IPS DF 4.7 (cell line): ENCODE data around the gene SSH3.
"Not testable (repeated sequence)": the region's sequence is repeated elsewhere in the genome, so short reads cannot be mapped to it uniquely, and the experiment has no call there.

ENCODE experiments used
- DNase-seq: peaks from one replicate; pipeline ENCODE4 v3.0.0-alpha.2; 2013; ENCODE audit warnings: low spot score; ENCODE audit errors: extremely low read depth

The SSH3 gene

GRCh38 chr11:67303132-67303834 is at the start of gene SSH3:
Gene SSH3 (plus strand): TSS chr11:67303530. CDS start chr11:67303626, 96 bp downstream.
- DNase-seq = no peak

DNA sequence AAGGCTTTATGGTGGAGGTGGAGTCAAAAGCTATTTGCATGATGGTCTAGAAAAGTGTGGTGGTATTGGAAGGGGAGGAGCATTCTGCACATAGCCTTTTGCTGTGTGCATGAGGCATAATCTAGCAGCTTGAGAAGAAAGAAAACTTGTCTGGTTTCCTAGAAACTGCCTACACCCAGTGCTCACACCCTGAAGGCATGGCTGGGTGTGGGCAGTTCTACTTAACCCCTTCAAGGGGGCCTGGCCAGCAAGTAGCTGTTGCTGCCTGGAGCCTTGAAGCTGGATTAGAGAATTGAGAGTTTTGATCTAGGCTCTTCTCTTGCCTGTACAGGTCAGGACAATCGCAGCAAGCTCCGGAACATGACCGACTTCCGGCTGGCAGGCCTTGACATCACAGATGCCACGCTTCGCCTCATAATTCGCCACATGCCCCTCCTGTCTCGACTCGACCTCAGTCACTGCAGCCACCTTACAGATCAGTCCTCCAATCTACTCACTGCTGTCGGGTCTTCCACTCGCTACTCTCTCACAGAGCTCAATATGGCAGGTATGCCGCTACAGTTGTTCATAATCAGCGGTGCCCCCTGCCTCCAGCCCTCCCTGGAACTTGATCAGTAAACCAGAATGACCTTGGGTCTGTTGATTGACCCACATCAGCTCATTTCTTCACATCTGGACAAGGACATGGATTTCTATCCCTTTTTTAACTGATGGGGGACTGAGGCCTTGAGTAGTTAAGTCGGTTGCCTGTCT is 49.3 kb upstream of the SSH3 start:
- DNase-seq = no peak

- DNase-seq = no peak
Observed at GRCh38 chr11:67254798-67255197, 48.5 kb upstream of the SSH3 start.

DNA sequence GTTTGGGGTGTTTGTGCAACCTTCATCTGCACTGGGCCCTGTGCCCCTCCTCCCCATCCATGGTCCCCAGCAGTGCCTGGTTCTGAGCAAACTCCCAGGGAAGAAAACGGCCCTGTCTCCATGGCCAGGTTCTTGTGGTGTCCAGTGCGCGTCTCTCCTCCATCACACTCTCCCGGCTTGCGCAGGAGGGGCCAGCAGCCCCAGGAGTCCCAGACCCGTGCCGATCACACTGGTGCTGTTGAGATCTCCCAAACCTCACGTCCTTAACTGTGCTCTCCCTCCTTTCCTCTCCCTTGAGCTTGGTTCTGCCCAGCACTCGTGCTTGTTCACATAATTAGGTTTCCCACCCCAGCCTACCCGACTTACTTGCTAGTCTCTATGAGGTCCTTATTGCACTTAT is 48.0 kb upstream of the SSH3 start:
- DNase-seq = no peak

GRCh38 chr11:67255864-67256263 is 47.5 kb upstream of the SSH3 start:
- DNase-seq = no peak

- DNase-seq = no peak
Observed at GRCh38 chr11:67256477-67257135, 46.7 kb upstream of the SSH3 start.

- no peak for DNase-seq
Observed at GRCh38 chr11:67260406-67260805, 42.9 kb upstream of the SSH3 start.

GRCh38 chr11:67260885-67261639 is 42.3 kb upstream of the SSH3 start:
- DNase-seq = not testable (repeated sequence)

GRCh38 chr11:67261640-67261945 is 41.7 kb upstream of the SSH3 start:
- DNase-seq = no peak

DNA sequence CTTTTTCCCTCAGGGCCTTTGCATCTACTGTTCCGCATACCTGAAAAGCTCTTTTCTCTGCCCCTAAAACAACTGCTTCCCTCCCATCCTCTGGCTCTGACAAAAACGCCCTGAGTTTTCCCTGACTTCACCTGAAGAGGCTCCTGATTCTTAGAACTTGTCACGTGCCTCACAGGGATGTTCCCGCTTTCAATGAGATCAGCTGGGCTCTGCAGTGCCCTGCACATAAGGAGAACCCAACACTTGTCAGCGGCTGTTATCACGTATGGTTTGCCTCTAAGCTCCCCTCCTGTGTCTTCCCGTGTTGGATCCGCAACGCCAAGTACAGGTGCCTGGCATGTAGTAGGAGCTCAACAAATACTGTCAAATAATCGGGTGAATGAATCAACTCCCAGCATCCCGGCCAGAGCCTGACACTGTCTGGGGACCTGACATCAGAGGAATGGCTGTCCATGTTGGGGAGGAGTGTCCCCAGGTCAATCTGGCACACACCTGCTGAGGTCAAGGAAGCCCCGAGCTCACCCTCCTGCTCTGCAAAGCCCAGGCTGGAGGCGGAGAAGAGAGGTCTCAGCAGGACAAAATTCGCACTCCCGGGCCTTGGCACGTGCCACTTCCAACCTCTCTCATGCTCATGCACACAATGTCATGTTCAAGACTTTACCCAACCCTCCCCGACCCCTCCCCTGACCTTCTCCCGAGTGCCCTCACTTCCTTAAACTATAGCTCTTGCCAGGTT is 41.2 kb upstream of the SSH3 start:
- no peak for DNase-seq

- no peak for DNase-seq
Observed at GRCh38 chr11:67262731-67263675, 40.3 kb upstream of the SSH3 start.

GRCh38 chr11:67264260-67264659 is 39.1 kb upstream of the SSH3 start:
- no peak for DNase-seq

DNA sequence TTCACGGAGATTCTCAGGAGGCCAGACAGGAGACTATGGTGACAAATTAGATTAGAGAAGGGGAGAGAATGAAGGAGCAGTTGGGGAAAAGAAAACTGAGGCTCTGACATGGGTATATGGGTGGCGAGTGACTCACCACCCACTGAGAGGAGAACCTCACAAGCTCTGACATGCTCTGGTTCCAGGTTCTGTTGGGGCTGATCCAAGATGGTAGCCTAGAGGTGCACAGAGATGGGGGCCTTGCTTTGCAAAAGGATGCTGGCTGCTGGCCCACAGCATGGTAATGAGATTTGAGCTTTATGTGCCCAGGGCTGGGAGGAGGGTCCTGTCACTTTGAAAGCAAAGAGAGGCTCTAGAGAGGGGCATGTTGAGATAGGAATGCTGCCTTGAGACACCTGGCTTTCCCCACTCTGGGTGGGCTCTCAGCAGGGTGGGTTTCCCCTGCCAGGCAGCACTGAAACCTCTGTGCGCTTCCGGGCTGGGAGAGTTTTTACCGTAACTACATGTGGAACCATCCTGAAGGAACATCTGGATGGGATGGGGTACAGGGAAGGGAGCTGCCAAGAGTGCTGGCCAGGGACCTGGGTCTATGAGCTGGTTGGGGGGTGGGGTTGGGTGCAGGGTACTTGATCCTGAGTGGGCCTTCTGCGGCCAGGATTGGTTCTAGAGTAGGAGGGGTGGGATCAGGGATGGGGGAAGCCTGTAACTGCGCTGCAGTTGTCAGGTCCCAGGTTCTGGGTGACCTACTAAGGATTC is 38.3 kb upstream of the SSH3 start:
- DNase-seq = no peak

- no peak for DNase-seq
Observed at GRCh38 chr11:67265633-67266448, 37.5 kb upstream of the SSH3 start.

DNA sequence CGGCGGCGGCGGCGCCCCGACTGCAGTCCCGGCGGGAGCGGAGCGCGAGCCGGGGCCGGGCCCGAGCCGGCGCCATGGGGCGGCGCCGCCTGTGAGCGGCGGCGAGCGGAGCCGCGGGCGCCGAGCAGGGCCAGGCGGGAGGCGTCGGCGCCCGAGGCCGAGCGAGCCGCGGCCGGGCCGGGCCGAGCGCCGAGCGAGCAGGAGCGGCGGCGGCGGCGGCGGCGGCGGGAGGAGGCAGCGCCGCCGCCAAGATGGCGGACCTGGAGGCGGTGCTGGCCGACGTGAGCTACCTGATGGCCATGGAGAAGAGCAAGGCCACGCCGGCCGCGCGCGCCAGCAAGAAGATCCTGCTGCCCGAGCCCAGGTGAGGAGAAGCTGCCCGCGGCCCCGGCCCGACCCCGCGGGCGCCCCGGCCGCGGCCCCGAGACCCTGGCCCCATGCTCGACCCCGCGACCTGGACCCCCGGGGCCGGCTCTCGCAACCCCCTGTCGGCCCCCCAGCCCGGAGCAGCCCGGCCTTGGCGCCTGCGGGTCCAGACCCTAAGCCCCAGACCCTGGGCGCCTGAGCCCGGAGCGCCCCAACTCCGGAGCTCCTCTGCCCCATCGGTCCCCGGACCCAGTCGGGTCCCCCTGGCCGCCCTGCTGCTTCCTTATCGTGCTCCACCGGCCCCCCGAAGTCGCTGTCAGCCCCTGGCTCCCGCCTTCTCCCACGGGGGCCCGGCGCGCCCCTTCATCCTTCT is 36.7 kb upstream of the SSH3 start, which contains the start of gene GRK2:
GRK2 (plus strand) TSS at position 25 of the 739 bp plus-strand sequence; CDS start at position 252, 227 bp downstream.
- DNase-seq = no peak

DNA sequence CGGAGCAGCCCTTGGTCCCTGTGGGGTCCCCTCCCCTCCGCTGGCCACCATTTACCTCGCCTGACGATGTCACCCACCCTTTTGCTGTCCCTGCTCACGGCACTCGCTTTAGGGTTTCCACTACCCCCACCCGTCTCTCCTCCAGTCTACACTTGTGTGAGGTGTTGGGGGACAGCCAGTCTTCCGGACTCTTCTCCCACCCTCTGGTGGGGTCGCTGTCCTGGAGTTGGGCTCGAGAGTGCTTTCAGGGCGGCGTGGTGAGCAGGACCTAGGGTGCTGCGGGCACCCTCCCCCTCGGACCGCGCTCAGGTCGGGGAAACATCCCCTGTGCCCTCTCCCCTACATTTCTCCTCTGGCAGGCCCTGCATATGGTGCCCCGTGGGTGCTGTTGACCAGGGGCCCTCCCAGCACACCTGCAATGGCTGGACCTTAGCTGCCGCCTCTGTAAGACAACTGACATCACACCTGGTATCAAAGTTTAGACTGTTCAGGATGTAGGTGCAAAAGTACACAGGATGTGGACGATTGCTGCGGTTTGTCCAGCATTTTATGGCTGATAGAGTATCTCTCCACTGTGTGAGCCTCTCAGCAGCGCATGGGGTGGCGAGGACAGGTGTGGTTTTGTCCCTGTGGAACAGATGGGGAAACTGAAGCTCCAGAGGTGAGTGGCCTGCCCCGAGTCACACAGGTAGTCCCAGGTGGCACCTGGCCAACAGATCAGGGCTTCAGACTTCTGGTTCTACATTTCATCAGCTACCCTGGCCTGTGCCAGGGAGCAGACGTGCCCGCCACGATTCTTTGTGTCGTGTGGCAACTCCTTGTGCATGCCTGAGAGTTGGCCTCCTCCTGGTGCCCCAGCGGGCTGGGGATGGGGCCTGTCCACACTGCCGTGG is 35.9 kb upstream of the SSH3 start:
- DNase-seq = no peak
